ENCODE results near the gene ABCG1. TPM values are rescaled to one million over a fixed set of nuclear protein-coding genes. Genes with fewer than 3 reads are reported as not detected.

The ABCG1 gene
- total and polyA plus RNA-seq, 8 donors = 3.1 to 65.9 (median 15.6) TPM

- Histone ChIP-seq H3K27ac (peak overlapping the region in 4 of 5 donors; percentile 1 to 91 (median 32)), H3K4me3 (no peak overlapping the region), H3K9me3 (no peaks in the 10 kb centered on the region), H3K36me3 (peaks cover 0 to 18% (median 12%) of the 10 kb centered on the region in 4 donors), H3K4me1 (peaks cover 55 to 92% (median 70%) of the 10 kb centered on the region in 4 donors), H3K27me3 (no peaks in the 10 kb centered on the region)
- DNase-seq = no peak
- intact Hi-C loops (cut with DNase I; ENCODE audit: low total_unique reads) = no loop called here
- 79 to 86% (median 85%) methylated on average over 13 of the region's 13 CpGs for WGBS, 5 donors
- TF ChIP-seq POLR2A (IDR thresholded peaks at IDR 0.05) (no peak), POLR2AphosphoS5 (IDR thresholded peaks at IDR 0.05) (no peak)
Measured at GRCh38 chr21:42230636-42231035, 11.7 kb downstream of the ABCG1 start.

- 86 to 98% (median 96%) methylated on average over 2 of the region's 2 CpGs for WGBS, 5 donors
- Histone ChIP-seq H3K9me3 (no peaks in the 10 kb centered on the region), H3K4me3 (no peak overlapping the region), H3K27me3 (no peaks in the 10 kb centered on the region), H3K27ac (peak overlapping the region in 4 of 5 donors; percentile 21 to 91 (median 86)), H3K4me1 (peaks cover 66 to 97% (median 81%) of the 10 kb centered on the region in 4 donors), H3K36me3 (peaks cover 0 to 6% (median 2%) of the 10 kb centered on the region in 4 donors)
- intact Hi-C loops (cut with DNase I; ENCODE audit: low total_unique reads) = no loop called here
- no peak for TF ChIP-seq POLR2AphosphoS5 (IDR thresholded peaks at IDR 0.05)
- TF ChIP-seq EP300 (IDR thresholded peaks at IDR 0.05) = no peak
- TF ChIP-seq CTCF (IDR thresholded peaks at IDR 0.05) = no peak
- TF ChIP-seq POLR2A (IDR thresholded peaks at IDR 0.05) = no peak
- no peak for DNase-seq
Measured at GRCh38 chr21:42231756-42232155, 12.8 kb downstream of the ABCG1 start.

- 56 to 71% (median 65%) methylated on average over 8 of the region's 8 CpGs for WGBS, 5 donors
- Histone ChIP-seq H3K4me3 (no peak overlapping the region), H3K9me3 (no peaks in the 10 kb centered on the region), H3K36me3 (peaks cover 0 to 1% (median 0%) of the 10 kb centered on the region in 4 donors), H3K27me3 (no peaks in the 10 kb centered on the region), H3K27ac (peak overlapping the region; percentile 22 to 91 (median 88)), H3K4me1 (peaks cover 72 to 99% (median 83%) of the 10 kb centered on the region in 4 donors)
- peak in 1 of 2 donors; percentile 42 for DNase-seq
- TF ChIP-seq EP300 (IDR thresholded peaks at IDR 0.05) = no peak
- TF ChIP-seq POLR2AphosphoS5 (IDR thresholded peaks at IDR 0.05) = no peak
- no peak for TF ChIP-seq CTCF (IDR thresholded peaks at IDR 0.05)
- no peak for TF ChIP-seq POLR2A (IDR thresholded peaks at IDR 0.05)
- intact Hi-C loops (cut with DNase I; ENCODE audit: low total_unique reads) = no loop called here
Measured at GRCh38 chr21:42232176-42232825, 13.4 kb downstream of the ABCG1 start.

GRCh38 chr21:42233067-42233961 lies 14.4 kb downstream of the ABCG1 start:
- no peaks in the 10 kb centered on the region for H3K9me3 ChIP-seq
- H3K4me3 ChIP-seq = no peak overlapping the region
- DNase-seq = peak; percentile 62 to 90
- intact Hi-C loops (cut with DNase I; ENCODE audit: low total_unique reads) = no loop called here
- H3K27ac ChIP-seq = peak overlapping the region; percentile 80 to 91 (median 88)
- peak; percentile 84 to 98 (median 89) for TF ChIP-seq POLR2AphosphoS5 (IDR thresholded peaks at IDR 0.05)
- TF ChIP-seq CTCF (IDR thresholded peaks at IDR 0.05) = peak in 2 of 7 experiments; percentile 9 to 38
- TF ChIP-seq EP300 (IDR thresholded peaks at IDR 0.05) = peak; percentile 74
- no peak for TF ChIP-seq POLR2A (IDR thresholded peaks at IDR 0.05)
- WGBS, 5 donors = 5 to 20% (median 14%) methylated on average over 14 of the region's 14 CpGs
- H3K27me3 ChIP-seq = no peaks in the 10 kb centered on the region
- no peaks in the 10 kb centered on the region for H3K36me3 ChIP-seq
- peaks cover 72 to 99% (median 81%) of the 10 kb centered on the region in 4 donors for H3K4me1 ChIP-seq

All from stomach (tissue), 9 donors.